Measurements from ENCODE around the gene ABHD3. TPM values are rescaled to one million over a fixed set of nuclear protein-coding genes. Genes with fewer than 3 reads are reported as not detected.
"Not testable (repeated sequence)": the region's sequence is repeated elsewhere in the genome, so short reads cannot be mapped to it uniquely, and the experiment has no call there.

ABHD3 gene
- total and polyA plus RNA-seq, 10 donors: 23.8 to 34.8 (median 27.9) TPM

GRCh38 chr18:21612125-21613039, 92.2 kb downstream of the ABHD3 start, which contains the start of gene SNRPD1:
TSS of gene SNRPD1 (plus strand) at chr18:21612314. CDS start at chr18:21612430, 116 bp downstream.
- Histone ChIP-seq H3K4me1 (peaks cover 9 to 51% (median 28%) of the 10 kb centered on the region in 6 donors), H3K9me3 (no peaks in the 10 kb centered on the region), H3K27ac (peak within 1 kb of the TSS; percentile 73 to 89 (median 86)), H3K27me3 (replicated peaks in 1 of 7) (no peaks in the 10 kb centered on the region), H3K36me3 (peaks cover 0 to 34% (median 4%) of the 10 kb centered on the region in 6 donors), H3K4me3 (peak within 1 kb of the TSS; percentile 70 to 96 (median 88))
- 0 to 1% (median 1%) methylated on average over 39 to 59 of the region's 59 CpGs for WGBS, 5 donors
- intact Hi-C loops (cut with DNase I; ENCODE audit: low total_unique reads): loop anchor here (10.0 kb wide), 1 partner anchor 132 kb away; the partner anchor contains the start of gene MIB1
- TF ChIP-seq POLR2AphosphoS5 (IDR thresholded peaks at IDR 0.05) (peak; percentile 91 to 97 (median 93)), CTCF (IDR thresholded peaks at IDR 0.05 in 8 of 11, conservative IDR thresholded peaks at IDR 0.05 in 3 of 11) (peak; percentile 91 to 99 (median 97)), POLR2A (IDR thresholded peaks at IDR 0.05) (peak in 1 of 3 donors; percentile 7)
- DNase-seq: peak; percentile 98

- H3K27me3 ChIP-seq (replicated peaks in 1 of 7); H3K9me3 ChIP-seq; DNase-seq: not testable (repeated sequence)
- intact Hi-C loops (cut with DNase I; ENCODE audit: low total_unique reads): loop anchor here (10.0 kb wide), 1 partner anchor 133 kb away; the partner anchor contains the start of gene MIB1
- Histone ChIP-seq H3K27ac (peak overlapping the region; percentile 73 to 89 (median 86)), H3K4me1 (peaks cover 9 to 43% (median 27%) of the 10 kb centered on the region in 6 donors), H3K36me3 (peaks cover 0 to 26% (median under 1%) of the 10 kb centered on the region in 6 donors), H3K4me3 (peak overlapping the region; percentile 70 to 96 (median 88))
- whole genome bisulfite sequencing, 5 donors: 56 to 75% (median 65%) methylated on average over 28 to 30 of the region's 30 CpGs
Observed at GRCh38 chr18:21611401-21612124, 93.0 kb downstream of the ABHD3 start.

- peak overlapping the region in 7 of 8 donors; percentile 16 to 71 (median 48) for H3K27ac ChIP-seq
- DNase-seq: no peak
- H3K27me3 ChIP-seq (replicated peaks in 1 of 7): no peaks in the 10 kb centered on the region
- H3K4me1 ChIP-seq: peaks cover 0 to 32% (median 17%) of the 10 kb centered on the region in 6 donors
- no peak for TF ChIP-seq POLR2A (IDR thresholded peaks at IDR 0.05)
- TF ChIP-seq POLR2AphosphoS5 (IDR thresholded peaks at IDR 0.05): no peak
- no peak for TF ChIP-seq CTCF (IDR thresholded peaks at IDR 0.05 in 8 of 11, conservative IDR thresholded peaks at IDR 0.05 in 3 of 11)
- intact Hi-C loops (cut with DNase I; ENCODE audit: low total_unique reads): no loop called here
- H3K4me3 ChIP-seq: no peak overlapping the region
- H3K36me3 ChIP-seq: no peaks in the 10 kb centered on the region
- no peaks in the 10 kb centered on the region for H3K9me3 ChIP-seq
Observed at GRCh38 chr18:21605213-21605612, 99.4 kb downstream of the ABHD3 start.

DNA sequence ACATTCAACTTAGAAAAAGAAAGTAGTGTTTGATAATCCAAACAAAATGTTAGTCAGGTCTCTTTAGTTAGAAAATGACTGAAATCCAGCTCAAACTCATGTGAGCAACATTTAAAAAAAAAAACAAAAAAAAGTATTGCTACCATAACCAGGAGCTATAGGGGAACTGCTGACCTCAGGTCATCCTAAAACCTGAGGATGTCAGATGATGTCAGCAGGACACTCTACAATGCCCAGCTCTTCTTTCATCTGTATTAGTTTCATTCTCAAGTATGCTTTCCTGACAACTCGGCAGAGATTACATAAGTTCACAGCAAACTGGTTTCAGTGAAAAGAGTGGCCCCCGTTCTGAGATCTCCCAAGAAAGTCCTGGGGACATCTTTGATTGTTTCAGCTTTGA, 99.9 kb downstream of the ABHD3 start:
- intact Hi-C loops (cut with DNase I; ENCODE audit: low total_unique reads): no loop called here
- no peaks in the 10 kb centered on the region for H3K27me3 ChIP-seq (replicated peaks in 1 of 7)
- H3K9me3 ChIP-seq: no peaks in the 10 kb centered on the region
- peaks cover 0 to 33% (median 17%) of the 10 kb centered on the region in 6 donors for H3K4me1 ChIP-seq
- no peak overlapping the region for H3K4me3 ChIP-seq
- DNase-seq: no peak
- no peaks in the 10 kb centered on the region for H3K36me3 ChIP-seq
- H3K27ac ChIP-seq: peak overlapping the region in 7 of 8 donors; percentile 16 to 71 (median 48)
- TF ChIP-seq POLR2AphosphoS5 (IDR thresholded peaks at IDR 0.05) (no peak), POLR2A (IDR thresholded peaks at IDR 0.05) (no peak), CTCF (IDR thresholded peaks at IDR 0.05 in 8 of 11, conservative IDR thresholded peaks at IDR 0.05 in 3 of 11) (no peak)
- WGBS, 5 donors: 30 to 56% (median 46%) methylated on average over 2 of the region's 2 CpGs

Measured in spleen (tissue), 11 donors.